Hindlimb muscle (tissue), 1 donor: ENCODE measurements around the gene IGDCC3. TPM values are rescaled to one million over a fixed set of nuclear protein-coding genes. Genes with fewer than 3 reads are reported as not detected.

Experiments
- DNase-seq: peaks from one replicate; pipeline ENCODE4 v3.0.0-alpha.2; 2013
- polyA plus RNA-seq: library from polyadenylated mRNA; unstranded; fragments of 120-200 nt; gene quantifications from one replicate; pipeline ENCODE4 v1.2.1, GENCODE V29; 2013; ENCODE audit not compliant: insufficient read length

The IGDCC3 gene
- polyA plus RNA-seq, 1 donor = 5.0 TPM

DNA sequence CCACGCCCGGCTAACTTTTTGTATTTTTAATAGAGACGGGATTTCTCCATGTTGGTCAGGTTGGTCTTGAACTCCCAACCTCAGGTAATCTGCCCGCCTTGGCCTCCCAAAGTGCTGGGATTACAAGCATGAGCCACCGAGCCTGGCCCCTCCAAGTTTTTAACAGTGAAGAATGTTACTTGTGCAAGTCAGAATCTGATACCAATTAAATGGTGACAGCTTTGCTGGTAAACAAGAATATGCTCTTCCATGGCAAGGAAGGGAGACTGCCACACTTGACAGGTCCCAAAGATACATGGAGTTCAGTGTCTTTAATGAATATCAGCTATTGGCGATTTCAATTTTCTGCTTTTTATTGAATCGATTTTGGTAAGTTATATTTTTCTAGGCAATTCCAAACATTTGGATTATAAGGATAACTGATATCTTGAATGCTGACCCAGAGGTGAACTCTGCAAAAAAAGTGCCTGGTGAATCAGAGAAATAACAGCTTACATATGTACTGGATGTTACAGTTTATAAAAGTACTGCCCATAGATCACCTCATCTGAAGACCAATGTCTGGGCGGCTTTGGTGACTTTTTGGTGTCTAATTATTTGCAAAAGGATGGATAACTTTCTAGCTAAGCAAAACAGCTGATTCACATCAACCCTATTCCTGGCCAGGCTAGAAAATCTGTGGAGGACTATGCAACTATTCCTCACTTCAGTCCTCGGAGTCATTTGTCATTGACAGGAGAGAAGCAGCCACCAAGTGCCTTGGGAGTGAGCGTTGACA, 92.3 kb downstream of the IGDCC3 start:
- no peak for DNase-seq

DNA sequence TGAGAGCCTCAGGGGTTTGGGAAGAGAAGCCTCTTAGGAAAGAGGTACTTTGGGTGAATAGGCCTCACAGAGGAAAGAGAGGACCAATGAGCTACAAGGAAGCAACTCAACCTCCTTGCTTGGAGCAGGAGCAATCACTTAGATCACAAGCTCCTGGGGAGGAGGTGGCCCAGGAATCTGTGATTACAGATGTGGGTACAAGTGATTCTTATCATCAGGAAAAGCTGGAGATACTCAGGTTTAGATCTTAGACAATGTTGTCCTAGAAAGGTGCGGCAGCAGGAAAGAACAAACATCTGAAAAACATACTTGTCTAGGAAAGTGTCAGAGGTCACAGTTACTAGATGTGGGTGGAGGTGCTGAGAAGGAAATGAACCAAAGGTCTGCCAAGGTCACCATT, 99.3 kb downstream of the IGDCC3 start:
- no peak for DNase-seq

Other genes with a start within 250 kb of the IGDCC3 start
- gene PDCD7, start 244.2 kb downstream of the IGDCC3 start, polyA plus RNA-seq = 25.7 TPM
- 43.9 TPM for gene CLPX, start 192.7 kb downstream of the IGDCC3 start, polyA plus RNA-seq
- gene CILP, start 166.5 kb downstream of the IGDCC3 start, polyA plus RNA-seq = 20.6 TPM
- 11.9 TPM for gene PARP16, start 91.1 kb downstream of the IGDCC3 start, polyA plus RNA-seq
- gene RNU5A-1, start 82.0 kb downstream of the IGDCC3 start, polyA plus RNA-seq = not detected
- gene RNU5B-1, start 73.3 kb downstream of the IGDCC3 start, polyA plus RNA-seq = not detected
- gene IGDCC4, start 44.9 kb upstream of the IGDCC3 start, polyA plus RNA-seq = 113 TPM
- 21.1 TPM for gene DPP8, start 139.7 kb upstream of the IGDCC3 start, polyA plus RNA-seq
- gene HACD3, start 152.5 kb upstream of the IGDCC3 start, polyA plus RNA-seq = 41.4 TPM
- 23.8 TPM for gene INTS14, start 233.1 kb upstream of the IGDCC3 start, polyA plus RNA-seq
- 8.5 TPM for gene SLC24A1, start 243.9 kb upstream of the IGDCC3 start, polyA plus RNA-seq